Cerebellar nuclear complex (tissue), 1 donor: ENCODE measurements around the gene GGT5.
"Not testable (repeated sequence)": the region's sequence is repeated elsewhere in the genome, so short reads cannot be mapped to it uniquely, and the experiment has no call there.

Source experiments
- DNase-seq, 2 experiments: peaks; one replicate each; lab custom pipeline; 2025; lab: John Stamatoyannopoulos, UW

Gene GGT5

DNA sequence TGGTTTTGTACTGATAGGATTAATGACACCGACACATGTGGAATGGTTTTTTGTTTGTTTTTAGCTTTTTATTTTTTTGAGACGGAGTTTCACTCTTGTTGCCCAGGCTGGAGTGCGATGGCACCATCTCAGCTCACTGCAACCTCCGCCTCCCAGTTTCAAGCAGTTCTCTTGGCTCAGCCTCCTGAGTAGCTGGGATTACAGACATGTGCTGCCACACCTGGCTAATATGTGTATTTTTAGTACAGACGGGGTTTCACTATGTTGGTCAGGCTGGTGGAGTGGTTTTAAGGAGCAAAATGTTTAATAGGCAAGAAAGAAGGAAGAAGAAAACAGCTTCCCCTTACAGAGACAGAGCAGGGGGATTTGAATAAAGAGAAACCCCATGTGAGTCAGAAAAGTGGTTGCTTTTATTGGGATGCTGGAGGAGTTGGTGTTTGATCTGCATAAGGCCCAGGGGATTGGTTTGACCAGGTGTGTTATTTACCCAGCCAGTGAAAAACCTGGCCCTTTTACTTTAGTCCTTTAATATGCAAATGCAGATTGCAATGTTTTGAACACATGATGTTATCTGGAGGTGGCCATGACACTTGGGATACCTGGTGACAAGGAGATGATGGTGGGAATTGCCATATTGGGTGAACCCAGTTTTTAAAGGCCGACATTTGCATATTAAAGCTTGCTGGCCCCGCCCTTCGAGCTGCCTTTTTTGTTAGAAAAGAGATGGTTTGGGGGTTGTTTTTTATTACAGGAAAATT is 39.3 kb downstream of the GGT5 start:
- DNase-seq: no peak

DNA sequence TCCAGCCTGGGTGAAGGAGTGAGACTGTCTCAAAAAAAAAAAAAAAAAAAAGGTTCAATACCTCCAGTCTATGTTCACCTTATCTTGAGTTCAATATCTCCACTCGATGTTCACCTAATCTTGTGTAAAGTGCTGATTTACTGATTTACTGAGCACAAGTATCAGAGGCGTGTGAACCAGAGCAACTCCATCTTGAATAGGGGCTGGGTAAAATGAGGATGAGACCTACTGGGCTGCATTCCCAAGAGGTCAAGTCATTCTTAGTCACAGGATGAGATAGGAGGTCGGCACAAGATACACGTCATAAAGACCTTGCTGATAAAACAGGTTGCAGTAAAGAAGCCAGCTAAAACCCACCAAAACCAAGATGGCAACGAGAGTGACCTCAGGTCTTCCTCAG is 41.0 kb downstream of the GGT5 start:
- not testable (repeated sequence) for DNase-seq

DNA sequence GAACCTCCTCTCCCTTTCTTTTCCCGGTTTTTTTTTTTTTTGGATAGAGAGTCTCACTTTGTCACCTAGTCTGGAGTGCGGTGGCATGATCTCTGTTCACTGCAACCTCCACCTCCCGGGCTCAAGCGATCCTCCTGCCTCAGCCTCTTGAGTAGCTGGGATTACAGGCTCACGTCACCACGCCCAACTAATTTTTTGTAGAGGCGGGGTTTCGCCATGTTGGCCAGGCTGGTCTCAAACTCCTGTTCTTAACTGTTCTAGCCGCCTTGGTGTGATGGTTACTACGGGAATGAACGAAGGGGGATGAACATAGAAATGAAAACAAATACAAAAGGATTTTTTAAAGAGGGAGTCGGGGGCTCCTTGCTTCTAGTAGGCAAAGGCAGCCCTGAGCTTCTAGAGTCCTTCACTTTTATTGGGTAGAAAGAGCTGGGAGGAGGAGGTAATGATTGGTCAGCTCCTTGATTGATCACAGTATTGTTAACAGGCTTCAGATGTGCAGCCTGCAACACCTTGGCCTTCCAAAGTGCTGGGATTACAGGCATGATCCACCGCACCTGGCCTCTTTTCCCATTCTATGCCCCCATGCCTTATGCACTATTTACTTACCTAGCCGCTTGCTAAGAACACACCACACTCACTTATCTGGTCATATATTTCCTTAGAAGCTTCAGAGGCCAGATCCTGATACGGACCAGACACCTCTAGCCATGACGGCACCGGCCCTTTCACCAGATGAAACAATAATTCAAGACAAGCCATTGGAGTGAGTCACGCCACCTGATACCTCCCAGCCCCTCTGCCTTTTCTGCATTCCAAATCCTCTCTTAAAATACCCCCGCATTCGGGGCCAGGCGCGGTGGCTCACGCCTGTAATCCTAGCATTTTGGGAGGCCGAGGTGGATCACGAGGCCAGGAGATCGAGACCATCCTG is 42.9 kb downstream of the GGT5 start:
- no peak for DNase-seq

DNA sequence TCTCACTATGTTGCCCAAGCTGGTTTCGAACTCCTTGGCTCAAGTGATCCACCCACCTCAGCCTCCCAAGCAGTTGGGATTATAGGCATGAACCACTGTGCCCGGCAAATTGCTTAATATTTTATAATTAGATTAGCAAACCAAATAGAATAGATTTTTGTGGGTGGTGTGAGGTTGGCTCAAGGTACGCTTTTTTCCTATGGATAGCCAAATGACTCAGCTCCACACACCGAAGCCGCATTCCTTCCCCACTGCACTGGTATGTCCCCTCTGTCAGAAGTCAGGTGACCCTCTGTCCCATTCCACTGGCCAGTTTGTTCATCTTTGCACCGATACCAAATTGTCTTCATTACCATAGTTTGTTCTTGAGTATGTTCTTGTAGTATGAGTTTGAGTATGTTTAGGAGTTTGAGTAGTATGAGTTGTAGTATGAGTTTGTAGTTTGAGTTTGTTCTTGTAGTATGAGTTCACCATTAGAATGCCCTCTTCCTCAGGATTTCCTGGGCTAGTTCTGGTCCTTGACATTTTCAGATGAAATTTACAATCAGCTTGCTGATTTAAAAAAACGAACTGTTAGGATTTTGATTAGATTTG is 44.2 kb downstream of the GGT5 start:
- DNase-seq: no peak

DNA sequence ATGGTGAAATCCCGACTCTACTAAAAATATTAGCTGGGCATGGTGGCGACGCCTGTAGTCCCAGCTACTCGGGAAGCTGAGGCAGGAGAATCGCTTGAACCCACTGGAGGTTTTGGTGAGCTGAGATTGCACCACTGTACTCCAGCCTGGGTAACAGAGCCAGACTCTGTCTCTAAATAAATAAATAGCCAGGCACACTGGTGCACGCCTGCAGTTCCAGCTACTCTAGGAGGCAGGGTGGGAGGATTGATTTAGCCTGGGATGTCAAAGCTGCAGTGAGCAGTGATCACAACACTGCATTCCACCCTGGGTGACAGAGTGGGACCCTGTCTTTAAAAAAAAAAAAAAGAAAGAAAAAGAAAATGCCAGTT is 46.2 kb downstream of the GGT5 start:
- DNase-seq: no peak

DNA sequence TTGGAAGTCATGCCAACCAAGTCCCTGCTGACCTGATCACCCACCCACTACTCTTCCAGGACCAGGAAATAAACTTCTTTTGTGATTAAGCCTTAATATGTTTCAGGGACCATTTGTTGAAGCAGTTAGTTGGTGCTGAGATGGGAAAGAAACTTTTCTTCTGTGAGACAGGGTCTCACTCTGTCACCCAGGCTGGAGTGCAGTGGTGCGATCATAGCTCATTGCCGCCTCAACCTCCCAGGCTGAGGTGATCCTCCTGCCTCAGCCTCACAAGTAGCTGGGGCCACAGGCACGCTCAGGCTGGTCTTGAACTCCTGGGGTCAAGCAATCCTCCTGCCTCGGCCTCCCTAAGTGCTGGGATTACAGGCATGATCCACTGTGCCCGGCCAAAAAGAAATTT is 53.0 kb downstream of the GGT5 start:
- DNase-seq: no peak

DNA sequence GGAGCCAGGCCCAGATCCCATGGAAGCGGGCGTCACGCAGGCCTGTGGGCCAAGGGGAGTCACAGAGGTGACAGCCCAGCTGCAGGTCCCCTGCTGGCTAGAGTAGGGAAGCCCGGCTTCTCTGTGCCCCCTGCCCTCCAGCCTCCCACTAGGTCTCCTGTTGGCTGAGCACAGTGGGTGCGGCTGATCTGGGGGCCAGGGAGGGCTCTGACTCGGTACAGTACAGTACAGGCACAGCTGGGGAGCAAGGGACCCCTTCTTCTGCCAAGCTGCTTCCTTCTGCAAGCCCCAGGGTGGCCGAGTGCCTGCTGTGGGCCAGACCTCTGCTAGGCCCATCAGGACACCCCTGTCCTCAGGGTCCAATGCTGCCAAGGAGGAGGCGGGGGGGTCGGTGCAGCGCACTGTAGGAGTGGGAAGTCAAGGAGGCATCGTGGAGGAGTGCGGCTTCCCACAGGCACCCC is 53.5 kb downstream of the GGT5 start:
- no peak for DNase-seq

DNA sequence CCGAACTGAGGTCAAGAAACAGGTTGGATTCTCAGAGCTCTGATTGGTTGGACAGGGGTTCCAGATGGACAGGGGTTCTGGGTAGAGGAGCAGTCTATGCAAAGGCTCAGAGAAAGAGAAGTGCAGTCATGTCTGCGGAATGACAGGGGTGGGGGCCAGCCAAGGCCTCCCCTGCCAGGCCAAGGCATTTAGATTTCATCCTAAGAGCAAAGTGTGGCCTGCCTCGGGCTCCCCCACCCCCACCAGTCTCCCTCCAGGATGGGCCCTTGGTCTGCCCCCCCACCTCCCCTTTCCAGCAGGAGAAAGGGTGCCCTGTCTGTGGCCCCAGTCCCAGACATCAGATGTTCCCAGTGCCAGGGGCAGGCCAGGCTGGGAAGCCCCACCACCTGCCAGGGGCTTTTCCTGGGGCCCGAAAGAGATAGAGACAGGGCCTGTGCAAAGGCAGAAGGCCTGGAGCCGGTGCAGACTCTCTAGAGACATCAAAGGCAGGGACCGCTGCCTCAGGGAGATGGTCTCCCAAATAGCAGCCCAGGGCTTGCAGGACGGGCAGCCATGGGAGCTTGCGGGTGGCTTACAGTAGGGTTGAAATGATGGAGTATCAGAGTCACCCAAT is 54.2 kb downstream of the GGT5 start:
- DNase-seq: no peak

DNA sequence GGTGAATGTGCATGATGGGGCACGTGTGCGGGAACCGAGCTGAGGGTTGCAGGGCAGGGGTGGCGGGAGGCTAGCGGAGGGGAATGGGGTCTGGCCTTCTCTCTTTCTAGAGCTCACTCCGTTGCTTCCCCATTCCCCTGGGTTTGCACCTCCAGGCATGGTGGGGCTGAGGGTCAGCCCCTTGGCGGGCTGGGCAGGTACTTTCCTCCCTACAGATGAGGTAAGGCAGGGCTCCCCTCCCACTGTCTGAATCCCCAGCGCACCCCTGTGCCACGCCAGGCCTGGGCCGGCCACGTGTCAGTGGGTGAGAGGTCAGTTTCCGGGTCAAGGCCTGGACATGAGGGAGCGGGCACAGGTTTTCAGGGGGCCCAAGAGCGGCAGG is 54.7 kb downstream of the GGT5 start:
- no peak for DNase-seq

DNA sequence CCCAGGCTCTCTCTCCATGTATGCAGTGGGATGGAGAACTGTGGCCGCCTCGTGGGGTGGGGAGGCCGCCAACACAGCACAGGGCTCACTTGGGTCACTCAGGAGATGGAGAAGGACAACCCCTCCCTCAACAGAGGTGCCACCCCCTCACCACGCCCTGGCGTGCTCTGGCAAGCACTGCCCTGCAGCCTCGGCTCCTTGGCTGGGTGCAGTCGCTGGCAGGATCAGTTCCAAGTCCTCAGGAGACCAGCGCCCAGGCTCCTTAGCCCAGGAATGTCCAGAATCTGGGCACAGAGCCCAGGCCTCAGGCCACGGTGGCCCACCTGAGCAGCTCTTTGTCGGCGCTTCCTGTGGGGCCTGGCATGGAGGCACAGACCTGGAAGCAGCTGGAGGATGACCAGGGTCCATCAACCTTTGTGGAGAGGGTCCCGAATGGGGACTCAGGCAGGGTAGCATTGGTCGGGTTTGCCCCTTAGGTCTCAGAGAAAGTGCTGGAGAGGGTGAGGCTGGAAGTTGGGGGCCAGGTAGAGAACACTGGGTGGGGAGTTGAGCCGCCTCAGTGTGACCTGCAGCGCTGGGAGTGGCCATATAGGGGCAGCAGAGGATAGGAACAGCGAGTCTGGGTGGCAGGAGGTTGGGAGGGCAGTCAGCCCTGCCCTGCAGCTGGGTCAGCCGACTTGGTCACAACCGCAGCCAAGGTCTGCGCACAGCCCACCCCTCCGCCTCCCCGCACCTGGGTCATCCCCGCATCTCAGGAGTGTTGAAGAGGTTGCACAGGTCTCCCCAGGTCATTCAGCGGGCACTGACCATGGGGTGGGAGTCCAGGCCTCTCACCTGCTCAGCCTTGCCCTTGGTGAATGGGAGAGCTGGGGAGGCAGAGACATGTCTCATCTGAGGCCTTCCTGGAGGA is 55.4 kb downstream of the GGT5 start:
- no peak for DNase-seq

DNA sequence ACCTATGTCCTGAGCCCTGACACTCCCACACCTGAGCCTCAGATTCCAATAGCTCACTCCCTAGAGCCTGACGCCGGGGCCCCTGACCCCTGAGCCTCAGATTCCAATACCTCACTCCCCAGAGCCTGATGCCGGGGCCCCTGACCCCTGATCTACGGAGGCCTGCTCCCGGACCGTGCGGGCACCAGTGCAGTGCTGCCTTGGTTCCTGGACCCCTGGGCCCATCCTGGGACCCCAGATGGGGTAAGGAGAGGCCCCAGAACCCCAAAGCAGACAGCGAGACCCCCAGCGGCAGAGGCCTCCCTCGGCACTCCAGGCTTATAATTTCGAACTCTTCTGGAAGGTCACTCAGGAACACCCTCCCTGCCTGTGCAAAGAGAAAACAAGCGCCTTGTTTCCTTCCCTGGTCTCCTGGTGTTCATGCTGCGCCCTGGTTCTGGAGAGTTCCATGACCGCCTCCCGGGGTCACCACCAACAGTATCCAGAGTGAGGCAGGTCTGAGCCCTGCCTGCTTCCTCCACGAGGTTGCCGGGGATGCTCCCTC is 56.1 kb downstream of the GGT5 start:
- DNase-seq: no peak

DNA sequence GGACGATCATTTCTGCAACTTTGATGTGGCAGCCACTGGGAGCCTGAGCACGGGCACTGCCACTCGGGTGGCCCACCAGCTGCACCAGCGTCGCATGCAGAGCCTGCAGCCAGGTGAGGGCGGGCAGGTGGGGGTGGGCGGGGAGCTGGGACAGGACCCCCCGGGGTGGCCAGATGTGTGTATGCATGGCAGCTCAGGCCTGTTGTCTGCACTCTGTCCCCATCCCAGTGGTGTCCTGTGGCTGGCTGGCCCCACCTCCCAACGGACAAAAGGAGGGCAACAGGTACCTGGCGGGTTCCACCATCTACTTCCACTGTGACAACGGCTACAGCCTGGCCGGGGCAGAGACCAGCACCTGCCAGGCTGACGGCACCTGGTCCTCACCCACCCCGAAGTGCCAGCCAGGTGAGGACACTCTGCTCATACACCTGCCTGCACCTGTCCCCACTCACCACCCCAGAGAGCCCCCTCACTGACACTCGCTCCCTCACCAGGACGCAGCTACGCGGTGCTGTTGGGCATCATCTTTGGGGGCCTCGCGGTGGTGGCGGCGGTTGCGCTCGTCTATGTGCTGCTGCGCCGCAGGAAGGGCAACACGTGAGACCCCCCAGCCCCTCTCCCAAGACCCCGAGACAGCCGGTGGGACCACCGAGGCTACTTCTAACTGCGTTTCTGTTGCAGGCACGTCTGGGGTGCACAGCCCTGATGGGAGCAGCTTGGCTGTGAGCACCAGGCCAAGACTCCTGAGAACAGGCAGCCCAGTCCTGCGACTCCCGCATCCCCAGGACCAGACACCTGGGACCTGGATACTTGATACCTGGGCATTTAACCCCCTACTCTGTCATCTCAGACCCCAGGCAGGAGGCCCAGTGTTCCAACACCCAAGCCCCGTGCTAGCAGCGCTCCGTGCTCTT is 56.9 kb downstream of the GGT5 start:
- DNase-seq: no peak

DNA sequence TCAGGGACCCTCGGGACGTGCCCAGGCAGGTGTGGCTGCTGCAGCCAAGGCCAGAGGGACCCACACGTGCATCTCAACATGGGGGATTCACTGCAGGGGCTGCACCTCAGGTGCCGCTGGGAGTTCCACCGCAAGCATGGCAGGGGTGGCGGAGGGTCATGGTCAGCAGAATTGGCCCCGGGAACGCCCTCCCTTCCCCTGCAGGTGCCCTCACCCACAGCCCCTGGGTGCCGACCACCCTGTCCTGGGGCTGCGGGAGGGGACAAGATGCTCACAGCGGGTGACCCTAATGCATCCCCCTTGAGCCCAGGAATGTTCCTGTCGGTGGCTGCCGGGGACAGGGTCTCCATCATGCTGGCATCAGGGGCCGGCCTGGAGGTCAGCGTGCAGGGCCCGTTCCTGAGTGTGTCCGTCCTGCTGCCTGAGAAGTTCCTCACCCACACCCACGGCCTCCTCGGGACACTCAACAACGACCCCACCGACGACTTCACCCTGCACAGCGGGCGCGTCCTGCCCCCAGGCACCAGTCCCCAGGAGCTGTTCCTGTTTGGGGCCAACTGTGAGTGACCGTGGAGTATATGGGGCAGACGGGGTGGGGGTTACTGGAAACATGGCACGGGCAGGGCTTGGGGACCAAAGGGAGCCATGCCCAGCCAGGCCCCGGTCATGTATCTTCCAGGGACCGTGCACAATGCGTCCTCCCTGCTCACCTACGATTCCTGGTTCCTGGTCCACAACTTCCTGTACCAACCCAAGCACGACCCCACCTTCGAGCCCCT is 57.8 kb downstream of the GGT5 start:
- DNase-seq: no peak

DNA sequence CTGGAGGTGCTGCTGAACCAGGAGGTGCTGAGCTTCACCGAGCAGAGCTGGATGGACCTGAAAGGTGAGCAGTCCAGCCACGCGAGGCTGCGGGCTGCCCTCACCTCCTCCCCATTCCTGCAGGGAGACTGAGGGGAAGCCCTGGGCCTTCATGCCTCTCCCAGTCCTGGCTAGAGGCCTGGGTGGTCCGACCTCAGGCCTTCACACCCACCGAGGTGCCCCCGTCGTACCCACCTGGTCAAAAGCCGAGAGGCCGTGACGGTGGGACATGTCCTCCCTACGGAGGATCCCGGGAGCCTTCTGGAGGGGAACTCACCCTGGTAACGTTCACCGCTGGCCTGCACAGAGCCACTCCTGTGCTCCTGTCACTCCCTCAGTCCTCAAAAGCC is 58.5 kb downstream of the GGT5 start:
- no peak for DNase-seq

DNA sequence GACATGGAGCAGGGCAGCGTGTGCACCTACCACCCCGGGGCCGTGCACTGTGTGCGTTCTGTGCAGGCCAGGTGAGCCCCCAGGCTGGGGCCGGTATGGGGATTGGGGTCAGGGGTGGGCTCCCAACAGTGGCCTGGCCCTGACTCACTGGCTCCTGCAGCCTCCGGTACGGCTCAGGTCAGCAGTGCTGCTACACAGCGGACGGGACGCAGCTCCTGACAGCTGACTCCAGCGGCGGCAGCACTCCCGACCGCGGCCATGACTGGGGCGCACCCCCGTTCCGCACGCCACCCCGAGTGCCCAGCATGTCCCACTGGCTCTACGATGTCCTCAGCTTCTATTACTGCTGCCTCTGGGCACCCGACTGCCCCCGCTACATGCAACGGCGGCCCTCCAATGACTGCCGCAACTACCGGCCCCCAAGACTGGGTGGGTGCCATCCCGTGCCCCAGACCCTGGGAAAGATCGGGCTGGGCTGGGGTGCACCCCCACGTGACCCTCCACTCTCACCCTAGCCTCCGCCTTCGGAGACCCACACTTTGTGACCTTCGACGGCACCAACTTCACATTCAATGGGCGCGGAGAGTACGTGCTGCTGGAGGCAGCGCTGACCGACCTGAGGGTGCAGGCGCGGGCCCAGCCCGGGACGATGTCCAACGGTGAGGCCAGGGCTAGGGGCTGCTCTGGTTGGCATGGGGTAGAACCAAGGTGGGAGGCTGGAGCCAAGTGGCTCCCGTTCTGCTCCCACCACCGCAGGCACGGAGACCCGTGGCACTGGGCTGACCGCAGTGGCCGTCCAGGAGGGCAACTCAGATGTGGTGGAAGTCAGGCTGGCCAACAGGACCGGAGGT is 59.2 kb downstream of the GGT5 start:
- no peak for DNase-seq

DNA sequence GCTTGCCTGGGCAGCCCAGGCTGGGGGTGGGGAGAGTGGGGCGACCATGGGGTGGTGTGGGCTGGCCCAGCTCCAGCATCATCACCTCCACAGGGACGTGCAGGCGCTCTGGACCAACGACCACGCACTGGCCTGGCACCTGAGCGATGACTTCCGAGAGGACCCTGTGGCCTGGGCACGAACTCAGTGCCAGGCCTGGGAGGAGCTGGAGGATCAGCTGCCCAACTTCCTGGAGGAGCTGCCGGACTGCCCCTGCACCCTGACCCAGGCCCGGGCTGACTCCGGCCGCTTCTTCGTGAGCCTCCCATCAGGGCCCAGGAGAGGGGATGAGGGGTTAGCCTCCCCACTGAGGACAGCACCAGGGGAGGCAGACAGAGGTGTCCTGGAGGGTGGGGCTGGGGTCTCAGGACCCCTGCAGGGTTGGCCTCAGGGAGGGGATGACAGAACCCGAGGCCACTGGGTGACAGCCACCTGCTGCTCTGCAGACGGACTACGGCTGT is 59.8 kb downstream of the GGT5 start:
- no peak for DNase-seq

DNA sequence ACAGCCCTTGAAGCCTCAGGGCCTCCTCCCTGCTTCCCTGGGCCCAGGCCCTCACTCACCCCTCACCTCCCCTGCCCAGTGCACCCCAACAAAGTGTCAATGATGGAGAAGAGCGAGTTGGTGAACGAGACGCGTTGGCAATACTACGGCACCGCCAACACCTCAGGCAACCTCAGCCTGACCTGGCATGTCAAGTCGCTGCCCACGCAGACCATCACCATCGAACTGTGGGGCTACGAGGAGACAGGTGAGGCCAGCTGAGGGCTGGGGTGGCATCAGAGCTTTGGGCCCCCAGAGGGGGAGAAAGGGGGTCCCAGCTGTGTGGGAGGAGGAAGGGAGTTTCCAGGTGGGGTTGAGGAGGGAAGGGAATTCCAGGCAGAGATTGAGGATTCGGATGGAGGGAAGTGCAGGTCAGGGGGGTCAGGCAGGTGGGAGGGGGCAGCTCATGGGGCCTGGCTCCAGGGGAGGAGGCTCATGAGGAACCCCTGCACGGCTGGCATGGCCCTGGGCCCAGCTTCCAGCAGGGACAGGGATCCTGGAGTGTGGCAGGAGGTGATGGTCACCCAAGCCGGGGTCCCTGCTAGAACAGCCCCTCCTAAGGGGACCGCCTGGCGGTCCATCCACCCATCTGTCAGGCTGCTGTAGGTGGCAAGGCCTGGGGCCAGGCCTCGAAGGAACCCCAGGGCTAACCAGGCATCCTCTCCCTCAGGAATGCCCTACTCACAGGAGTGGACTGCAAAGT is 60.7 kb downstream of the GGT5 start:
- no peak for DNase-seq
